Vagina (tissue), 2 donors: ENCODE measurements around the gene RBP5. TPM values are rescaled to one million over a fixed set of nuclear protein-coding genes. Genes with fewer than 3 reads are reported as not detected.

Source experiments
- DNase-seq, 2 donors: peaks; one replicate each; pipeline ENCODE4 v3.0.0-alpha.2; 2017; ENCODE audit errors: extremely low spot score in 2 of 2
- H3K27ac ChIP-seq: fragments of 200-600 bp; sonication (generic); one replicate; pipeline ENCODE4 v1.5.1; 2019
- H3K27me3 ChIP-seq: fragments of 200-600 bp; sonication (generic); one replicate; pipeline ENCODE4 v1.5.1; 2019
- H3K36me3 ChIP-seq, 2 donors: fragments of 200-600 bp; sonication (generic); one replicate each; pipeline ENCODE4 v1.5.1; 2017 to 2019
- H3K4me1 ChIP-seq: fragments of 200-600 bp; sonication (generic); one replicate; pipeline ENCODE4 v1.5.1; 2019
- H3K4me3 ChIP-seq, 2 donors: fragments of 200-600 bp; sonication (generic); 1 replicate in 1 of 2; 2 replicates in 1 of 2; pipeline ENCODE4 v1.5.1; 2016 to 2019
- H3K9me3 ChIP-seq: fragments of 200-600 bp; sonication (generic); one replicate; pipeline ENCODE4 v1.5.1; 2019
- POLR2A ChIP-seq, 2 donors: fragments of 450-650 bp; IDR thresholded peaks; one replicate each; pipeline ENCODE4 v1.6.1; 2017; ENCODE audit warnings: antibody characterized with exemption in 2 of 2, mild to moderate bottlenecking in 2 of 2, moderate library complexity in 2 of 2
- POLR2AphosphoS5 ChIP-seq, 2 donors: sonication (generic); formaldehyde crosslinking; IDR thresholded peaks; one replicate each; pipeline ENCODE4 v1.9.0; 2017; ENCODE audit warnings: antibody characterized with exemption in 2 of 2, mild to moderate bottlenecking in 2 of 2, low read depth in 1 of 2; ENCODE audit not compliant: insufficient read depth in 1 of 2
- intact Hi-C: fragments of 100-400 bp; cut with DNase I; formaldehyde crosslinking; loops from one replicate; pipeline ENCODE4 v1.15.1; 2023
- total RNA-seq: library from RNA; depleted of rRNA; stranded (reverse); fragments of >200 nt; gene quantifications from one replicate; pipeline ENCODE4 v1.2.3, GENCODE V29; 2016
- TF ChIP-seq, protein P1 (sequence below), 3 experiments: fragments of 450-650 bp in 2 of 3; fragments of 200-600 bp in 1 of 3; sonication (generic) in 1 of 3; IDR thresholded peaks; one replicate each; pipeline ENCODE4 v1.5.1; 2017 to 2019; ENCODE audit warnings: antibody characterized with exemption in 3 of 3, mild to moderate bottlenecking in 2 of 3, moderate library complexity in 2 of 3

The RBP5 gene
- total RNA-seq, 1 donor from 2014 or later, result 3.7 TPM

DNA sequence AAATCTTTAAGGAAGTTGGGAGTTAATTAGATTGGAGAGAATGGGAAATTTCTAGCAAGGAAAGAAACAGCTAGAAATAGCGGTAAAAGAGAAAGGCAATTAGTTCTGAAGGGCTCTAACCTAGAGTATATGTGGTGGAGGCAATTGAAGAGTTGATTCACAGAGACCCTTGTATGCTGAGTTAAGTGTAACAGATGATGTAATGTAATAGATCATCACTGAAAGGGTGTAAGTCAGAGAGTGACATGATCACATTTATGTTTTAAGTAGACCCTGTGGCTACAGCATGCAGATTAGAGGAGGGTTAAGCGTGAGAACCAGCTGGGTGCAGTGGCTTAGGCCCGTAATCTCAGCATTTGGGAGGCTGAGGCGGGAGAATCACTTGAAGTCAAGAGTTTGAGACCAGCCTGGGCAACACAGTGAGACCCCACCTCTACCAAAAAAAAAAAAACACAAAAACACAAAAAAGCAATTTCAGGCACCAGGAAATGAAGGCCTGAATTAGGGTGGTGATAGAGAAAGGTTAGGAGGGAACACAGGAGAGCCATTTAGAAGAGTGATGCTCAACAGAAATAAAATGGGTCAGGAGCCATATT lies 3.0 kb downstream of the RBP5 start:
- H3K36me3 ChIP-seq, result no peaks in the 10 kb centered on the region
- no peak for TF ChIP-seq POLR2A (IDR thresholded peaks at IDR 0.05)
- TF ChIP-seq, protein P1, sequence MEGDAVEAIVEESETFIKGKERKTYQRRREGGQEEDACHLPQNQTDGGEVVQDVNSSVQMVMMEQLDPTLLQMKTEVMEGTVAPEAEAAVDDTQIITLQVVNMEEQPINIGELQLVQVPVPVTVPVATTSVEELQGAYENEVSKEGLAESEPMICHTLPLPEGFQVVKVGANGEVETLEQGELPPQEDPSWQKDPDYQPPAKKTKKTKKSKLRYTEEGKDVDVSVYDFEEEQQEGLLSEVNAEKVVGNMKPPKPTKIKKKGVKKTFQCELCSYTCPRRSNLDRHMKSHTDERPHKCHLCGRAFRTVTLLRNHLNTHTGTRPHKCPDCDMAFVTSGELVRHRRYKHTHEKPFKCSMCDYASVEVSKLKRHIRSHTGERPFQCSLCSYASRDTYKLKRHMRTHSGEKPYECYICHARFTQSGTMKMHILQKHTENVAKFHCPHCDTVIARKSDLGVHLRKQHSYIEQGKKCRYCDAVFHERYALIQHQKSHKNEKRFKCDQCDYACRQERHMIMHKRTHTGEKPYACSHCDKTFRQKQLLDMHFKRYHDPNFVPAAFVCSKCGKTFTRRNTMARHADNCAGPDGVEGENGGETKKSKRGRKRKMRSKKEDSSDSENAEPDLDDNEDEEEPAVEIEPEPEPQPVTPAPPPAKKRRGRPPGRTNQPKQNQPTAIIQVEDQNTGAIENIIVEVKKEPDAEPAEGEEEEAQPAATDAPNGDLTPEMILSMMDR (IDR thresholded peaks at IDR 0.05), result no peak
- no peak for TF ChIP-seq POLR2AphosphoS5 (IDR thresholded peaks at IDR 0.05; ENCODE audit: insufficient read depth in 1 of 2, low read depth in 1 of 2)
- intact Hi-C loops, result no loop called here
- peaks cover 28% of the 10 kb centered on the region for H3K4me1 ChIP-seq
- no peak overlapping the region for H3K4me3 ChIP-seq
- no peaks in the 10 kb centered on the region for H3K9me3 ChIP-seq
- H3K27ac ChIP-seq, result no peak overlapping the region
- DNase-seq, result no peak
- no peaks in the 10 kb centered on the region for H3K27me3 ChIP-seq

DNA sequence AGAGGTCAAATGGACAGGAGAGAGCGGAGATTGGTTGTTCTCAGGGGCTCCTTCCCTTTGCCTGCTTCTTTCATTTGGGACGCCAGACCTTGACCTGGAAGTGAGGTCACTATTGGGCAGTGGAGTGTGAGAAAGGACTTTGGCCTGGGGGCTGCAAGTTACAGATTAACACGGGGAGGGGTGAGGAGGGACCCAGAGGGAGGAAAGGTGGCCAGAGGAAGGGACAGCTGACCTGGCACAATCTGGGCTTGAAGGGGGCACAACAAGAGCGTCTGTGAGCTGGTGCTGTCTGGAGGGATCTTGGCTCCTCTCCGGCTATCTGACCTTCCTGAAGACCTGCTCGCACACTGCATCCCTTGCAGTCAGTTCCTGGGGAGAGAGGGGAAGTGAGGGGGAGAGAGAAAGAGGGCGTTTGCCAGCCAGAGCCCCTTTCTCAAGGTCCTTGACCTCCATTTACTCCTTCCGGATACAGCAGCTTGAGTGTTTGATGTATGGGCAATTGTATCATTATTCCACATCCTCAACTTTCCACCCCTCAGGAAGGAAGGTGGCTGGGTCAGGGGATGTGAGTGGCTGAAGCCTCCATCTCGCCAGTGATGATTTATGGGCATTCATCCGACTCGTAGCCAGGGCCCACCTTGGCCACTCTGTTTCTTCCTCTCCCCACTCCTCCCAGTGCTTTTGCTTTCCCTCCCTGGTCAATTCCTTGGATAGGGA lies 4.7 kb downstream of the RBP5 start:
- Histone ChIP-seq H3K36me3 (no peaks in the 10 kb centered on the region), H3K4me3 (no peak overlapping the region), H3K27me3 (no peaks in the 10 kb centered on the region), H3K4me1 (peaks cover 15% of the 10 kb centered on the region), H3K9me3 (no peaks in the 10 kb centered on the region), H3K27ac (no peak overlapping the region)
- intact Hi-C loops, result no loop called here
- TF ChIP-seq POLR2A (IDR thresholded peaks at IDR 0.05), result no peak
- no peak for TF ChIP-seq POLR2AphosphoS5 (IDR thresholded peaks at IDR 0.05; ENCODE audit: insufficient read depth in 1 of 2, low read depth in 1 of 2)
- TF ChIP-seq, protein P1 (IDR thresholded peaks at IDR 0.05), result no peak
- DNase-seq, result no peak

DNA sequence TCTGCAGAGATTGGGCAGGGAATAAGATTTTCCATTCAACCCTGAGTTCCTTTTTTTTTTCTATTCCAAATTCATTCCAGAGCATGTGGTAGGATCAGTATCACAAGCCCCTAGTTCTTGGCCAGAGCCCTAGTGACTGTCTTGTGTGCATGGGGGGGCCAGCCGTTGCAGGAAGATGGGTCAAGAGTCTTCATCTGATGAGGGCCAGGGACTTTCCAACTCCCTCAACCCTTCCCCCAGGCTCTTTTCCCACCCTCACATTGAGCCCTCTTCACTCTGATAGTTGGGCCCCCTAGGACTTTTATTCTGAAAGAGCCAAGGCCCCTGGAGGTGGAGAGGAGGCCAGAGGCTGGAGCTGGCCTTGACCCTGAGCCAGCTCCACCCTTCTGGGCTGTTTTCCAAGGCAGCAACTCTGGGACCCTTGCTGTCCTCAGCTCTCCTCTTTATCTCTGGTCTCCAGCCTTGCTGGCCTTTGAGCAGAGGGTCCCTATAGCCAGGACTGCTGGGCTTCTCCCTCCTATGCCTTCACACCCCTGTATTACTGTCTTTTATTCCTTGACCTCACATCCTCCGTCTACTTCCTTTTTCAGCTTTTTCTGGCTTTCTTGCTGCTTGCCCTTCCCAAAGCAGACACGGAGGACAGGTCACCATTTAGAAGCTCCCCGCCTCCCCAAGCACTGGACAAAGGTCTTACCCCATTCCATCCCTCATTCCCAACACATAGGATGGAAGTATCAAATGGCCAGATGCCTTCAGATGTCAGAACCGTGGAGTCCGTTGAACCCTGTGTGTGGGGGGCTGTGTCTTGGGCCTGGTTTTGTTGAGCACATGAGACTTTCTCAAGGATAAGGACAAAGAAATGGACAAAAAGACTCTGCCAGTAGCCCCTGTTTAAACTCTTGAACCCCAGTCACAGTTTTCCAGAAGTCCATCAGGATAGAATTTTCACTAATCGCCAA lies 5.6 kb downstream of the RBP5 start:
- peaks cover 10% of the 10 kb centered on the region for H3K4me1 ChIP-seq
- H3K4me3 ChIP-seq, result no peak overlapping the region
- no peaks in the 10 kb centered on the region for H3K36me3 ChIP-seq
- no peaks in the 10 kb centered on the region for H3K27me3 ChIP-seq
- no peaks in the 10 kb centered on the region for H3K9me3 ChIP-seq
- H3K27ac ChIP-seq, result no peak overlapping the region
- TF ChIP-seq, protein P1 (IDR thresholded peaks at IDR 0.05), result no peak
- TF ChIP-seq POLR2AphosphoS5 (IDR thresholded peaks at IDR 0.05; ENCODE audit: insufficient read depth in 1 of 2, low read depth in 1 of 2), result no peak
- no peak for TF ChIP-seq POLR2A (IDR thresholded peaks at IDR 0.05)
- intact Hi-C loops, result no loop called here
- no peak for DNase-seq

DNA sequence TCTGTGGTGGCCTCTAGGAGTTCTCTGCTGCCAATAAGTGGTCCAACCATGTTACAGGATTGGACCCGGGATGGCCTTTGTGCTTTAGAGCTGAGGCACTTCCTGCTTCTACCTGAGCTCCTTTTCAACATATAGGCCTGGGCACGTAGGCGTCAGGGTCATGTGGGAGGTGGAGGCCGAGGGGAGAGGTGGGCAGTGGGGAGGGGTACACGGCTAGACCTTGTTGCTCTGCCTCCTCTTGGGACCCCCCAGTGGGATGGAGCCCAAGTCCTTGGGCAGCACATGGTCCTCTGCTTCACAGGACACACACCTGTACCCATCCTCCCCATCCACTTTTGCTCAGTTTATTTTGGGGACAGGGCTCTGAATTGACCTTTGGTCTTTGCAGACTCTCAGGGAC lies 7.4 kb downstream of the RBP5 start:
- no peaks in the 10 kb centered on the region for H3K36me3 ChIP-seq
- H3K9me3 ChIP-seq, result no peaks in the 10 kb centered on the region
- H3K4me1 ChIP-seq, result peaks cover 10% of the 10 kb centered on the region
- intact Hi-C loops, result no loop called here
- TF ChIP-seq POLR2AphosphoS5 (IDR thresholded peaks at IDR 0.05; ENCODE audit: insufficient read depth in 1 of 2, low read depth in 1 of 2), result no peak
- TF ChIP-seq, protein P1 (IDR thresholded peaks at IDR 0.05), result no peak
- no peaks in the 10 kb centered on the region for H3K27me3 ChIP-seq
- H3K4me3 ChIP-seq, result no peak overlapping the region
- H3K27ac ChIP-seq, result no peak overlapping the region
- no peak for DNase-seq
